AG09309 (cell line): ENCODE data around the gene ARIH2.

Experiments used
- DNase-seq: peaks from one replicate; pipeline ENCODE4 v3.0.0-alpha.2; 2010; ENCODE audit warnings: low read depth
- H3K4me3 ChIP-seq: 2 replicates; pipeline ENCODE4 v1.5.1; 2011; ENCODE audit warnings: mild to moderate bottlenecking, low read depth, low read length, moderate library complexity; ENCODE audit not compliant: control insufficient read depth
- CTCF ChIP-seq: IDR thresholded peaks from 2 replicates; pipeline ENCODE4 v1.5.1; 2011; ENCODE audit warnings: mild to moderate bottlenecking, low read depth, low read length, inconsistent platforms; ENCODE audit not compliant: insufficient read depth, control insufficient read depth; ENCODE audit errors: missing control alignments

Gene ARIH2

GRCh38 chr3:48928679-48929078 lies 10.0 kb downstream of the ARIH2 start:
- no peak for TF ChIP-seq CTCF
- H3K4me3 ChIP-seq = no peak overlapping the region
- DNase-seq = no peak

DNA sequence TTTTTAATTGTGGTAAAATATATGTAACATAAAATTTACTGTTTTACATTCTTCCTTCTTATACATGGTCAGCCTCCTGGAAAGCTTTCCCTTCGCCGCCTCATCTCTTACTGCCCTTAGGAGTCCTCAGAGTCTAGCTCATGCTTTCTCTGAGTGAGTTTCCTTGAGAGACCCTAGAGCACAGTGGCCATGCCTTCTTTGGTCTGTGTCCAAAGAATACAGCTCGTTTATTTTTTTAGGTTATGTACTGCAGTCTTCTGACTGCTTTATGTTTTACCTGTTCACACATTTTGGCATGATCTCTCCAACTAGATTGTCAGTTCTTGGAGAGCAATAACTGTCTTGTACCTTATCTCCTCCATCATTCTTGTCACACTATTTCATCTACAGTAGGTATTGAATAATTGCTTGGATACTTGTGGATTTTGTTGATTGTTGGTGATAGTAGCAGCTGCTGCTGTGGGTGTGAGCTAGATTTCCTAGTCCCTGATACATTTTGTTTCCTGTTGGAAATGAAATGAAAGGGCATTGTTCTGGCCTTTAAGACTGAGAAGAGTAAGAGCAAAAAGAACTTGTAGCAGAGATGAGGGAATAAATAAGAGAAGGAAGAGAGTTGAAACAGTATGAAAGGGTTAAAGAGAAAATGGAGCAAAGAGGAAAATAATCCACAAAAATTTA lies 10.9 kb downstream of the ARIH2 start:
- no peak for TF ChIP-seq CTCF
- H3K4me3 ChIP-seq = no peak overlapping the region
- DNase-seq = no peak

DNA sequence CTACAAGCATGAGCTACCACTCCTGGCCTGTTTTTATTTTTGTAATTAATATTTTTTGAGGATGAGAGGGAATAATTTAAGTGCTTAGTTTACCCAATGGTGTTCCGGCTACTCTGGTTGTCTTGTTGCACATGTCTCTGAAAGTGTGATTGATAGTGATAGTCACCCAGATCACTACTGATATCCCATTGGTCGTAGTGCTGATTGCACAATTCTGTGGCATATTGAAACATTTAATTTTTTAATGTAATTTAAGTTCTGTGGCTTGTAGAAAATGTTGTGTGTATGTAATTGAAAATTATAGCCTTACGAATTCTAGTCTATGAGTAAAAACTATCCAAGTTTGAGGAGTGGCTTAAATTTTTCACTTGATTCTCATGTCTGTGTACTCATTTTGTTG lies 11.9 kb downstream of the ARIH2 start:
- TF ChIP-seq CTCF = no peak
- no peak overlapping the region for H3K4me3 ChIP-seq
- DNase-seq = no peak

- TF ChIP-seq CTCF = no peak
- no peak for DNase-seq
- no peak overlapping the region for H3K4me3 ChIP-seq
Measured at GRCh38 chr3:48931944-48932580, 13.4 kb downstream of the ARIH2 start.

DNA sequence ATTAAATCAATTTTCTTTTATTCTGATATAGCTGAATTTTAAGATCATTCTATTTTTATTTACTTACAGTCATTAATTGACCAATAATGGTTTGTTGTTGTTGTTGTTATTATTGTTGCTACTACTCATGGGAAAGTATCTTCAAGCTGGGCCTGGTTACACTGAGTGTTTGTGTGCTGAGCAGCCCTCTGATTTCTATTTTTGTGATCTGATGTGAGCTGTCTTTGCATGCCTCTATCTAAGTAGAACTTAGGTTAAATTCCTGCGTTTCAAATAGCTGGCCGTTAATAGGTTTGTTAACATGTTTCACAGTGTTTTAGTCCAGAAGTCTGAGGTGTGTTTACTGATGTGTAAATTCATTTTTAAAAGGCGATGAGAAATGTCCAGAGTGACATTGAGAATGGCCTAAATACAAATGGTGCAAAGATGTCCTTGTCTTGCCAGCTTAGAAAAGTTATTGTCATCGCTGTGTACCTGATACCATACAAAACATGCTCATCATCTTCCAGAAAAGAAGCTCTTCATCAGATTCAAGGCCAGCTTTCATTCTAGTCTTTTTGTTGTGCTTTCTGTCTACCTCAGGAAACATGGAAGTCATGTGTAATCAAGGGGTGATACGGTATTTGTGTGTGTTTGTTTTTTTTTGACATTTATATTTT lies 15.8 kb downstream of the ARIH2 start:
- TF ChIP-seq CTCF = no peak
- DNase-seq = no peak
- H3K4me3 ChIP-seq = no peak overlapping the region

GRCh38 chr3:48935530-48935929 lies 16.9 kb downstream of the ARIH2 start:
- no peak for DNase-seq
- no peak for TF ChIP-seq CTCF
- H3K4me3 ChIP-seq = no peak overlapping the region
